Stimulated activated CD8-positive, alpha-beta memory T cell treated with anti-CD3 and anti-CD28 coated beads, Interleukin-4, amount 100 ng/mL, for 1 hour (primary cell): ENCODE results near the gene TAF5L.
"Not testable (repeated sequence)": the region's sequence is repeated elsewhere in the genome, so short reads cannot be mapped to it uniquely, and the experiment has no call there.

Experiments used
- DNase-seq, 2 donors: peaks; one replicate each; pipeline ENCODE4 v3.0.0-alpha.2; 2020; ENCODE audit warnings: low read depth in 2 of 2, low spot score in 1 of 2

TAF5L gene

GRCh38 chr1:229642970-229643369 lies 17.0 kb upstream of the TAF5L start:
- no peak for DNase-seq

GRCh38 chr1:229642376-229642775 lies 16.5 kb upstream of the TAF5L start:
- no peak for DNase-seq

- no peak for DNase-seq
Measured at GRCh38 chr1:229641306-229641705, 15.4 kb upstream of the TAF5L start.

GRCh38 chr1:229640455-229640854 lies 14.5 kb upstream of the TAF5L start:
- no peak for DNase-seq

- DNase-seq, result no peak
Measured at GRCh38 chr1:229637746-229638145, 11.8 kb upstream of the TAF5L start.

GRCh38 chr1:229636042-229636441 lies 10.1 kb upstream of the TAF5L start:
- DNase-seq, result no peak

- DNase-seq, result no peak
Measured at GRCh38 chr1:229631966-229632365, 6.0 kb upstream of the TAF5L start.

- no peak for DNase-seq
Measured at GRCh38 chr1:229631148-229631547, 5.2 kb upstream of the TAF5L start.

GRCh38 chr1:229629261-229629660 lies 3.3 kb upstream of the TAF5L start:
- DNase-seq, result no peak

GRCh38 chr1:229627003-229627402 lies 1.1 kb upstream of the TAF5L start:
- DNase-seq, result no peak

- no peak for DNase-seq
Measured at GRCh38 chr1:229625071-229625914, 629 bp downstream of the TAF5L start.

GRCh38 chr1:229624521-229625070 lies 1.3 kb downstream of the TAF5L start:
- DNase-seq, result no peak

- no peak for DNase-seq
Measured at GRCh38 chr1:229623838-229624237, 2.1 kb downstream of the TAF5L start.

GRCh38 chr1:229623225-229623624 lies 2.7 kb downstream of the TAF5L start:
- no peak for DNase-seq

- not testable (repeated sequence) for DNase-seq
Measured at GRCh38 chr1:229622641-229623120, 3.2 kb downstream of the TAF5L start.

GRCh38 chr1:229621663-229622062 lies 4.3 kb downstream of the TAF5L start:
- DNase-seq, result no peak

GRCh38 chr1:229620876-229621275 lies 5.0 kb downstream of the TAF5L start:
- DNase-seq, result no peak

- DNase-seq, result no peak
Measured at GRCh38 chr1:229619614-229620013, 6.3 kb downstream of the TAF5L start.

- no peak for DNase-seq
Measured at GRCh38 chr1:229619002-229619401, 6.9 kb downstream of the TAF5L start.

GRCh38 chr1:229617351-229618100 lies 8.4 kb downstream of the TAF5L start:
- no peak for DNase-seq

GRCh38 chr1:229614701-229615100 lies 11.2 kb downstream of the TAF5L start:
- no peak for DNase-seq

GRCh38 chr1:229613938-229614337 lies 12.0 kb downstream of the TAF5L start:
- no peak for DNase-seq
